ENCODE data around the gene MAEA.

MAEA gene

GRCh38 chr4:1352567-1352900 lies 62.8 kb downstream of the MAEA start:
- DNase-seq (ENCODE audit: low read depth in 2 of 2): no peak

- DNase-seq (ENCODE audit: low read depth in 2 of 2): no peak
Measured at GRCh38 chr4:1353186-1354055, 63.7 kb downstream of the MAEA start.

- no peak for DNase-seq (ENCODE audit: low read depth in 2 of 2)
Measured at GRCh38 chr4:1354136-1354982, 64.7 kb downstream of the MAEA start.

- no peak for DNase-seq (ENCODE audit: low read depth in 2 of 2)
Measured at GRCh38 chr4:1354983-1355275, 65.2 kb downstream of the MAEA start.

- DNase-seq (ENCODE audit: low read depth in 2 of 2): no peak
Measured at GRCh38 chr4:1355378-1355777, 65.7 kb downstream of the MAEA start.

- DNase-seq (ENCODE audit: low read depth in 2 of 2): peak; percentile 30 to 34
Measured at GRCh38 chr4:1356181-1356998, 66.7 kb downstream of the MAEA start.

GRCh38 chr4:1357356-1358248 lies 67.9 kb downstream of the MAEA start:
- DNase-seq (ENCODE audit: low read depth in 2 of 2): no peak

- DNase-seq (ENCODE audit: low read depth in 2 of 2): no peak
Measured at GRCh38 chr4:1358421-1359143, 68.9 kb downstream of the MAEA start.

- DNase-seq (ENCODE audit: low read depth in 2 of 2): no peak
Measured at GRCh38 chr4:1359144-1359501, 69.4 kb downstream of the MAEA start.

GRCh38 chr4:1359976-1360375 lies 70.3 kb downstream of the MAEA start:
- DNase-seq (ENCODE audit: low read depth in 2 of 2): no peak

- no peak for DNase-seq (ENCODE audit: low read depth in 2 of 2)
Measured at GRCh38 chr4:1360423-1361283, 71.0 kb downstream of the MAEA start.

GRCh38 chr4:1361431-1361830 lies 71.7 kb downstream of the MAEA start:
- no peak for DNase-seq (ENCODE audit: low read depth in 2 of 2)

GRCh38 chr4:1362046-1362445 lies 72.4 kb downstream of the MAEA start:
- no peak for DNase-seq (ENCODE audit: low read depth in 2 of 2)

GRCh38 chr4:1362521-1362920 lies 72.8 kb downstream of the MAEA start:
- DNase-seq (ENCODE audit: low read depth in 2 of 2): no peak

GRCh38 chr4:1363513-1363912 lies 73.8 kb downstream of the MAEA start:
- DNase-seq (ENCODE audit: low read depth in 2 of 2): no peak

- DNase-seq (ENCODE audit: low read depth in 2 of 2): no peak
Measured at GRCh38 chr4:1364217-1364616, 74.5 kb downstream of the MAEA start.

- DNase-seq (ENCODE audit: low read depth in 2 of 2): no peak
Measured at GRCh38 chr4:1364748-1365147, 75.1 kb downstream of the MAEA start.

GRCh38 chr4:1365271-1366178 lies 75.8 kb downstream of the MAEA start:
- no peak for DNase-seq (ENCODE audit: low read depth in 2 of 2)

Measured in stimulated activated CD8-positive, alpha-beta memory T cell treated with anti-CD3 and anti-CD28 coated beads, Interleukin-2, amount 100 ng/mL, for 48 hours (primary cell).